ENCODE data around the gene DNAH11. TPM values are rescaled to one million over a fixed set of nuclear protein-coding genes. Genes with fewer than 3 reads are reported as not detected.

Gene DNAH11
- total RNA-seq, 1 donor from 2014 or later, result under 0.01 TPM

DNA sequence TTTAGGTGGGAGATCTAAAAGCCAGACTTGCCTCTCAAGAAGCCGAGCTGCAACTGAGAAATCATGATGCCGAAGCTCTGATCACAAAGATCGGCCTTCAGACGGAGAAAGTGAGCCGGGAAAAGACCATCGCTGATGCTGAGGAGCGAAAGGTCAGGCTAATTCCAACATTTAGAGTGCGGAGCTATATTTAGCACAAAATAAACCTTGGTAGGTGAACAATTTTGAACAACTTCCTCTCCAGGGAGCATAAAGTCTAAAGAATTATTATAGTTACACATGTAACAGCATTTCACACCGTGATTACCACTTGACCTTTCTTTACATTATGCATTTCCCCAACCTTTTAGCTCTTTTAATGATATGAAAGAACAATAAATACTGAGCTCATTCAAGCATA lies 236.1 kb downstream of the DNAH11 start:
- Histone ChIP-seq H3K4me1 (ENCODE audit: control insufficient read depth in 3 of 3, insufficient read depth in 3 of 3, low read length in 3 of 3) (no peaks in the 10 kb centered on the region), H3K4me3 (ENCODE audit: low read length in 3 of 3) (no peak overlapping the region), H3K9me3 (ENCODE audit: control insufficient read depth in 3 of 3, low read length in 3 of 3) (no peaks in the 10 kb centered on the region), H3K27ac (ENCODE audit: low read depth, low read length) (no peak overlapping the region), H3K9ac (ENCODE audit: low read depth in 1 of 3, low read length in 3 of 3) (no peak overlapping the region), H3K36me3 (ENCODE audit: control insufficient read depth in 3 of 3, insufficient read depth in 3 of 3, low read length in 3 of 3) (no peaks in the 10 kb centered on the region), H3K27me3 (ENCODE audit: control insufficient read depth in 3 of 3, insufficient read depth in 3 of 3, low read length in 3 of 3) (peaks cover 0 to 4% (median 0%) of the 10 kb centered on the region in 3 donors)

DNA sequence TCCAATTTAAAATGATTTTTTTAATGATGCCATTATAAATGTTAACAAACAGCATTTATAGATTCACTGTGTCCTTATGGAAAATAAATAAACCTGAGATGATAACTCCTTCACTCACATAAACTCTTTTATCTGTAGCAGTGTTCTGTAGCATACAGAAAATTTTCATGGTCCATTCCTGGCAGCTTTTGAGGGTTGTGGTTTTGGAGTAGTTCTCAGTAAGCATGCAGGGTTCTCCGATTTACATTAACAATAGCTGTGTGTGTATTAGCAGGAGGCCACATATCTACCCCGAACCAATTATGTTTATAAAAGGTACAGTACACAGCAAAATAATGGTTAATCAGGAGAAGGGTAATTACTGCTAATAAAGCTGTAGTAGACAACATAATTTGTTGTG lies 240.2 kb downstream of the DNAH11 start:
- H3K4me3 ChIP-seq (ENCODE audit: low read length in 3 of 3), result no peak overlapping the region
- no peaks in the 10 kb centered on the region for H3K36me3 ChIP-seq (ENCODE audit: control insufficient read depth in 3 of 3, insufficient read depth in 3 of 3, low read length in 3 of 3)
- no peak overlapping the region for H3K27ac ChIP-seq (ENCODE audit: low read depth, low read length)
- H3K4me1 ChIP-seq (ENCODE audit: control insufficient read depth in 3 of 3, insufficient read depth in 3 of 3, low read length in 3 of 3), result no peaks in the 10 kb centered on the region
- H3K27me3 ChIP-seq (ENCODE audit: control insufficient read depth in 3 of 3, insufficient read depth in 3 of 3, low read length in 3 of 3), result no peaks in the 10 kb centered on the region
- no peaks in the 10 kb centered on the region for H3K9me3 ChIP-seq (ENCODE audit: control insufficient read depth in 3 of 3, low read length in 3 of 3)
- H3K9ac ChIP-seq (ENCODE audit: low read depth in 1 of 3, low read length in 3 of 3), result no peak overlapping the region

GRCh38 chr7:21784989-21785388 lies 242.2 kb downstream of the DNAH11 start:
- Histone ChIP-seq H3K36me3 (ENCODE audit: control insufficient read depth in 3 of 3, insufficient read depth in 3 of 3, low read length in 3 of 3) (no peaks in the 10 kb centered on the region), H3K4me1 (ENCODE audit: control insufficient read depth in 3 of 3, insufficient read depth in 3 of 3, low read length in 3 of 3) (no peaks in the 10 kb centered on the region), H3K27me3 (ENCODE audit: control insufficient read depth in 3 of 3, insufficient read depth in 3 of 3, low read length in 3 of 3) (no peaks in the 10 kb centered on the region), H3K27ac (ENCODE audit: low read depth, low read length) (no peak overlapping the region), H3K4me3 (ENCODE audit: low read length in 3 of 3) (no peak overlapping the region), H3K9ac (ENCODE audit: low read depth in 1 of 3, low read length in 3 of 3) (no peak overlapping the region), H3K9me3 (ENCODE audit: control insufficient read depth in 3 of 3, low read length in 3 of 3) (no peaks in the 10 kb centered on the region)

- Histone ChIP-seq H3K4me3 (ENCODE audit: low read length in 3 of 3) (no peak overlapping the region), H3K27ac (ENCODE audit: low read depth, low read length) (no peak overlapping the region), H3K4me1 (ENCODE audit: control insufficient read depth in 3 of 3, insufficient read depth in 3 of 3, low read length in 3 of 3) (no peaks in the 10 kb centered on the region), H3K36me3 (ENCODE audit: control insufficient read depth in 3 of 3, insufficient read depth in 3 of 3, low read length in 3 of 3) (no peaks in the 10 kb centered on the region), H3K27me3 (ENCODE audit: control insufficient read depth in 3 of 3, insufficient read depth in 3 of 3, low read length in 3 of 3) (no peaks in the 10 kb centered on the region), H3K9me3 (ENCODE audit: control insufficient read depth in 3 of 3, low read length in 3 of 3) (no peaks in the 10 kb centered on the region), H3K9ac (ENCODE audit: low read depth in 1 of 3, low read length in 3 of 3) (no peak overlapping the region)
Observed at GRCh38 chr7:21805791-21806190, 263.0 kb downstream of the DNAH11 start.

GRCh38 chr7:21806388-21806787 lies 263.5 kb downstream of the DNAH11 start:
- Histone ChIP-seq H3K4me3 (ENCODE audit: low read length in 3 of 3) (no peak overlapping the region), H3K27me3 (ENCODE audit: control insufficient read depth in 3 of 3, insufficient read depth in 3 of 3, low read length in 3 of 3) (no peaks in the 10 kb centered on the region), H3K36me3 (ENCODE audit: control insufficient read depth in 3 of 3, insufficient read depth in 3 of 3, low read length in 3 of 3) (no peaks in the 10 kb centered on the region), H3K4me1 (ENCODE audit: control insufficient read depth in 3 of 3, insufficient read depth in 3 of 3, low read length in 3 of 3) (no peaks in the 10 kb centered on the region), H3K9ac (ENCODE audit: low read depth in 1 of 3, low read length in 3 of 3) (no peak overlapping the region), H3K27ac (ENCODE audit: low read depth, low read length) (no peak overlapping the region), H3K9me3 (ENCODE audit: control insufficient read depth in 3 of 3, low read length in 3 of 3) (no peaks in the 10 kb centered on the region)

GRCh38 chr7:21819048-21819447 lies 276.2 kb downstream of the DNAH11 start:
- H3K9me3 ChIP-seq (ENCODE audit: control insufficient read depth in 3 of 3, low read length in 3 of 3), result no peaks in the 10 kb centered on the region
- no peaks in the 10 kb centered on the region for H3K36me3 ChIP-seq (ENCODE audit: control insufficient read depth in 3 of 3, insufficient read depth in 3 of 3, low read length in 3 of 3)
- H3K4me1 ChIP-seq (ENCODE audit: control insufficient read depth in 3 of 3, insufficient read depth in 3 of 3, low read length in 3 of 3), result no peaks in the 10 kb centered on the region
- no peak overlapping the region for H3K9ac ChIP-seq (ENCODE audit: low read depth in 1 of 3, low read length in 3 of 3)
- no peaks in the 10 kb centered on the region for H3K27me3 ChIP-seq (ENCODE audit: control insufficient read depth in 3 of 3, insufficient read depth in 3 of 3, low read length in 3 of 3)
- no peak overlapping the region for H3K27ac ChIP-seq (ENCODE audit: low read depth, low read length)
- H3K4me3 ChIP-seq (ENCODE audit: low read length in 3 of 3), result no peak overlapping the region

DNA sequence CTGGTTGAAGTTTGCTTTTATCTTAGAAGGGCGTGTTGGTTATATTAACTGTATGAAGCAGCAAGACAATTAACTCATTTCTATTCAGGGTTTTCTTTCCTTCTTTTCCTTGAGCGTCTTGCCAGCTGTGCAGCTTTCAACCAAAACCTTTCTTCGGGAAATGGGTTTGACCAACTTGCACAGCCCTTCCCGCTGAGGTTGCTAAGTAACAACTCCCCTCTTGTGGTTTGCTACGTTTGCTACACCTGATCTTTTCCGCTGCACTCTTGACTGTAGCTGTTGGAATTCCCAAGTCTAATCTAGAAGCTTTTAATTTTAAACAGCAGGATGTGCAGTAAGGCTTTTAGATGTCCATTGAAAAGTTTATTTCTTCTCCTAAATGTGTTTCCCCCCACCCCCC lies 286.0 kb downstream of the DNAH11 start:
- no peaks in the 10 kb centered on the region for H3K9me3 ChIP-seq (ENCODE audit: control insufficient read depth in 3 of 3, low read length in 3 of 3)

GRCh38 chr7:21829731-21830130 lies 286.9 kb downstream of the DNAH11 start:
- H3K36me3 ChIP-seq (ENCODE audit: control insufficient read depth in 3 of 3, insufficient read depth in 3 of 3, low read length in 3 of 3), result no peaks in the 10 kb centered on the region
- no peak overlapping the region for H3K9ac ChIP-seq (ENCODE audit: low read depth in 1 of 3, low read length in 3 of 3)
- H3K27me3 ChIP-seq (ENCODE audit: control insufficient read depth in 3 of 3, insufficient read depth in 3 of 3, low read length in 3 of 3), result no peaks in the 10 kb centered on the region
- no peak overlapping the region for H3K4me3 ChIP-seq (ENCODE audit: low read length in 3 of 3)
- H3K4me1 ChIP-seq (ENCODE audit: control insufficient read depth in 3 of 3, insufficient read depth in 3 of 3, low read length in 3 of 3), result no peaks in the 10 kb centered on the region
- H3K27ac ChIP-seq (ENCODE audit: low read depth, low read length), result no peak overlapping the region
- H3K9me3 ChIP-seq (ENCODE audit: control insufficient read depth in 3 of 3, low read length in 3 of 3), result no peaks in the 10 kb centered on the region

More for the DNA sequence above, 286.0 kb downstream of the DNAH11 start:
- Histone ChIP-seq H3K9ac (ENCODE audit: low read depth in 1 of 3, low read length in 3 of 3) (no peak overlapping the region), H3K4me3 (ENCODE audit: low read length in 3 of 3) (no peak overlapping the region), H3K27ac (ENCODE audit: low read depth, low read length) (no peak overlapping the region), H3K36me3 (ENCODE audit: control insufficient read depth in 3 of 3, insufficient read depth in 3 of 3, low read length in 3 of 3) (no peaks in the 10 kb centered on the region), H3K27me3 (ENCODE audit: control insufficient read depth in 3 of 3, insufficient read depth in 3 of 3, low read length in 3 of 3) (no peaks in the 10 kb centered on the region), H3K4me1 (ENCODE audit: control insufficient read depth in 3 of 3, insufficient read depth in 3 of 3, low read length in 3 of 3) (no peaks in the 10 kb centered on the region)

DNA sequence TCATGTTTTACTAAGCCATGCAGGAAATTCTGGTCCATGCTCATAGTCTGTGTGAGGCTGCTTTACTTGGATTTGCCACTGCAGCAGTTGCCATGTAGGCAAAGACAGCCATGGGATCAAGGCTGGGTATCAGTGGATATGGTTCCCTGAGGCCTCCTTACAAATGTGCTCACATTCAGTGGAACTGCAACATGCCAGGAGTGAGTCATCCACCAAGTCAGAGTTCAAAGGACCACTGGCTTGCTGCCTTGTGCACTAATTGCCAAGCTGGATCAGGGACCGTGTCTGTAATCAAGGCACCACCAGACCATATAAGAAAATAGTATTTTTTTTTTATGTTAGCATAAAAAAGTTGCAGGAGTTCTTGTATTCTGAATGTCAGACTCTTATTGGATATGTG lies 301.9 kb downstream of the DNAH11 start:
- Histone ChIP-seq H3K4me3 (ENCODE audit: low read length in 3 of 3) (no peak overlapping the region), H3K27me3 (ENCODE audit: control insufficient read depth in 3 of 3, insufficient read depth in 3 of 3, low read length in 3 of 3) (no peaks in the 10 kb centered on the region), H3K9ac (ENCODE audit: low read depth in 1 of 3, low read length in 3 of 3) (no peak overlapping the region), H3K36me3 (ENCODE audit: control insufficient read depth in 3 of 3, insufficient read depth in 3 of 3, low read length in 3 of 3) (no peaks in the 10 kb centered on the region), H3K4me1 (ENCODE audit: control insufficient read depth in 3 of 3, insufficient read depth in 3 of 3, low read length in 3 of 3) (no peaks in the 10 kb centered on the region), H3K27ac (ENCODE audit: low read depth, low read length) (no peak overlapping the region), H3K9me3 (ENCODE audit: control insufficient read depth in 3 of 3, low read length in 3 of 3) (no peaks in the 10 kb centered on the region)

GRCh38 chr7:21850531-21851285 lies 307.9 kb downstream of the DNAH11 start:
- H3K9ac ChIP-seq (ENCODE audit: low read depth in 1 of 3, low read length in 3 of 3), result no peak overlapping the region
- H3K36me3 ChIP-seq (ENCODE audit: control insufficient read depth in 3 of 3, insufficient read depth in 3 of 3, low read length in 3 of 3), result no peaks in the 10 kb centered on the region
- H3K4me1 ChIP-seq (ENCODE audit: control insufficient read depth in 3 of 3, insufficient read depth in 3 of 3, low read length in 3 of 3), result no peaks in the 10 kb centered on the region
- no peak overlapping the region for H3K27ac ChIP-seq (ENCODE audit: low read depth, low read length)
- H3K9me3 ChIP-seq (ENCODE audit: control insufficient read depth in 3 of 3, low read length in 3 of 3), result no peaks in the 10 kb centered on the region
- no peak overlapping the region for H3K4me3 ChIP-seq (ENCODE audit: low read length in 3 of 3)
- H3K27me3 ChIP-seq (ENCODE audit: control insufficient read depth in 3 of 3, insufficient read depth in 3 of 3, low read length in 3 of 3), result no peaks in the 10 kb centered on the region

Measured in skeletal muscle tissue (tissue), 4 donors.